H1 (cell line): Measurements from ENCODE around the gene DENND1A. TPM values are rescaled to one million over a fixed set of nuclear protein-coding genes. Genes with fewer than 3 reads are reported as not detected.

Source experiments
- BACH1 ChIP-seq: IDR thresholded peaks from 2 replicates; pipeline ENCODE4 v1.6.1; 2012; ENCODE audit warnings: low read length, improper control_type of control experiment
- CREB1 ChIP-seq: IDR thresholded peaks from 2 replicates; pipeline ENCODE4 v1.6.1; 2012; ENCODE audit warnings: inconsistent platforms
- JUND ChIP-seq: IDR thresholded peaks from 2 replicates; pipeline ENCODE4 v1.6.1; 2011; ENCODE audit warnings: mild to moderate bottlenecking, improper control_type of control experiment, low read length
- KDM4A ChIP-seq: IDR thresholded peaks from one replicate; pipeline ENCODE4 v1.7.1; 2012; ENCODE audit warnings: low read depth, mild to moderate bottlenecking, moderate library complexity, low read length, inconsistent platforms; ENCODE audit not compliant: severe bottlenecking
- polyA plus RNA-seq, 7 experiments: library from polyadenylated mRNA; depleted of rRNA in 3 of 7; stranded (reverse) in 5 of 7; unstranded in 2 of 7; fragments of >200 nt in 5 of 7; fragments of 200-250 nt in 2 of 7; gene quantifications; 1 replicate in 5 of 7; 2 replicates in 1 of 7; 4 replicates in 1 of 7; pipeline versions ENCODE4 v1.2.1 to v1.2.3, GENCODE V29; 2011 to 2013; ENCODE audit warnings: missing spikeins in 2 of 7, mixed read lengths in 2 of 7
- total RNA-seq: library from RNA; stranded (reverse); fragmentation: NEBNext Ultra II Directional; extraction: Animal tissue kit (Norgen Biotek cat#: 25700); gene quantifications from 2 replicates; pipeline ENCODE4 v1.2.1, GENCODE V29; 2021
- TF ChIP-seq, protein P1 (sequence below), 3 experiments: IDR thresholded peaks; 1 replicate in 2 of 3; 2 replicates in 1 of 3; pipeline versions ENCODE4 v1.5.1 to v1.6.1; 2011; ENCODE audit warnings: low read length in 3 of 3, mild to moderate bottlenecking in 3 of 3, inconsistent platforms in 2 of 3, low read depth in 1 of 3, moderate library complexity in 1 of 3; ENCODE audit not compliant: insufficient read depth in 1 of 3; ENCODE audit errors: control extremely low read depth in 1 of 3

The DENND1A gene
- total and polyA plus RNA-seq, 2 of the 8 experiments (the other 6 are each of a cell fraction or from before 2014, with no cell fraction given), result 24.1 to 26.4 TPM

DNA sequence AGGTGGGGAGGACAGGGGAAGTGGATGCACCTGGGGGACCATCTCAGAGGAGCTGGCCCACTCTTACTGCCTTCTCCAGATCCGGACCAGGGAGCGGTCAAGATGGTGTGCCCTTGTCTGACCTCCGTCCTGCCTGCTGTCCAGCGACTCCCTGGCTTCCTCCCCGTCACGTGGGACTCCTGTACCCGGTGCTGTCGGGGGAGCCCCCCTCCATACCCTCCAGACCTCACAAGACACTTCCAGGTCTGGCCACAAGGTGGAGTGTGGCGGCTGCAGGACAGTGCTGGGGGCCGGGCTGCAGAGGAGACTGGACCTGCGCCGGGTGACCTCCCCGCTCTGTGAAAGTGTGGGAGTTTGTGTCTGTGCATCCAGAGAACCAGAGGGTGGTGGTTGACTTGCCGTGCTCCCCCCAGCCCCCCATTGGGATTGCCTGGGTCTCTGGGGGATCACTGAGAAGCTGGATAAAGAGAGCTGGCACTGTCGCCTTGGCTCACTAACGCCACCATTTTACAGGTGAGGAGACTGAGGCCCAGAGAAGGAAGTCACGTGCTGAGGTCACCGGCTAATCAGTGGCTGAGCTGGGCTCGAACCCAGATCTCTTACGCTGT is 575.8 kb downstream of the DENND1A start (continued):
- TF ChIP-seq, protein P1, sequence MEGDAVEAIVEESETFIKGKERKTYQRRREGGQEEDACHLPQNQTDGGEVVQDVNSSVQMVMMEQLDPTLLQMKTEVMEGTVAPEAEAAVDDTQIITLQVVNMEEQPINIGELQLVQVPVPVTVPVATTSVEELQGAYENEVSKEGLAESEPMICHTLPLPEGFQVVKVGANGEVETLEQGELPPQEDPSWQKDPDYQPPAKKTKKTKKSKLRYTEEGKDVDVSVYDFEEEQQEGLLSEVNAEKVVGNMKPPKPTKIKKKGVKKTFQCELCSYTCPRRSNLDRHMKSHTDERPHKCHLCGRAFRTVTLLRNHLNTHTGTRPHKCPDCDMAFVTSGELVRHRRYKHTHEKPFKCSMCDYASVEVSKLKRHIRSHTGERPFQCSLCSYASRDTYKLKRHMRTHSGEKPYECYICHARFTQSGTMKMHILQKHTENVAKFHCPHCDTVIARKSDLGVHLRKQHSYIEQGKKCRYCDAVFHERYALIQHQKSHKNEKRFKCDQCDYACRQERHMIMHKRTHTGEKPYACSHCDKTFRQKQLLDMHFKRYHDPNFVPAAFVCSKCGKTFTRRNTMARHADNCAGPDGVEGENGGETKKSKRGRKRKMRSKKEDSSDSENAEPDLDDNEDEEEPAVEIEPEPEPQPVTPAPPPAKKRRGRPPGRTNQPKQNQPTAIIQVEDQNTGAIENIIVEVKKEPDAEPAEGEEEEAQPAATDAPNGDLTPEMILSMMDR (IDR thresholded peaks at IDR 0.05; ENCODE audit: control extremely low read depth in 1 of 3, insufficient read depth in 1 of 3, low read depth in 1 of 3, low read length in 3 of 3), result peak in 2 of 3 experiments; percentile 92 to 95; a peak in 3 of 4 replicates
- TF ChIP-seq BACH1 (no peak), CREB1 (peak; percentile 53), JUND (0 out of 2 replicates have a peak, but pooled peaks have one; percentile 27), KDM4A (no peak)
